Right kidney (tissue), 1 donor: ENCODE data around the gene MAOA.

Experiments used
- DNase-seq: peaks from one replicate; pipeline ENCODE4 v3.0.0-alpha.2; 2016

The MAOA gene

DNA sequence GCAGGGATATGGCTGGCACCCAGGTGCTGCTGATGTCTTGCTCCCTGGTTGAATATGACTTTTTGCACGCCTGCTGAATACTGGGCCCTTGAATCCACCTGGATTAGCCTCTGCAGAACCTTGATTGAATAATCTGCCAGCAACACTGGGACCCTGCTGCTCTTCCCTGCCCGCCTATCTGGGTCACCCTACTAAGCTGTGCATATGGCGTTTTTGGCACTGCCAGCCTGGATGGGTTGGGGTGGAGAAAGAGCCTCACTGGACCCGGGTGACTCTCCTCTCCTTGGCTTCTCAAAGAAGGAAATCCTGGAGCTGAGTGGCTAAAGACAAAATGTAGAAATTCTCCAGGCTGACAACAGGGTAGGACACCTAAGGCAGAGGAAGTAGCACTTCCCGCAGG, 100.0 kb downstream of the MAOA start:
- no peak for DNase-seq

GRCh38 chrX:43758044-43758443, 101.9 kb downstream of the MAOA start:
- DNase-seq, result no peak

DNA sequence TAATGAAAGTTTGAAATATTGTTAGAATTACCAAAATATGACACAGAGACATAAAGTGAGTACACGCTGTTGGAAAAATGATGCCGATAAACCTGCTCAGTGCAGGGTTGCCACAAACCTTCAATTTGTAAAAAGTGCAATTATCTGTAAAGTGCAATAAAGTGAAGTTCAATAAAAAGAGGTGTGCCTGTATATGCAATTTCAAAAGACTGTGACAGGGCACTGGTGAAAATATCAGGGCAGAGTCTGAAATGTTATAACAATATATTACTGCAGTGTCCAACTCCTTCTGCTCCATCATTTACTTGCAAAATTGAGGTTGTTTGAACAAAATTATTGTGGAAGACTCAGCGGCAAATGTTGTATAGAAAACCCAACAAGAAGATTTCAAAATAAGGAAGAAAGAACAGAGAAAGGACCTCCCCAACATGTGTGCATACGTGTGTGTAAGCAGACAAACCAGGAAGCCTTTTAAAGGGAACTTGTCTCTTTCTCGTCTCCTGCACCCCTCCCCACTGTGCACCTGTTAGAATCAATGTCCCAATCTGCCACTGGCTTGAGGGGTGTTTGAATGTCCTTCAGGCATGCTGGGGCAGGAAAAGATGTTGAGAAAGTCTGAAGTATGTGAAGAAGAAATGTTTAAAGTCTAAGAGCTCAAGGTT, 130.0 kb downstream of the MAOA start:
- no peak for DNase-seq
